Measurements from ENCODE around the gene PSMC2.
"Not testable (repeated sequence)": the region's sequence is repeated elsewhere in the genome, so short reads cannot be mapped to it uniquely, and the experiment has no call there.

The PSMC2 gene

DNA sequence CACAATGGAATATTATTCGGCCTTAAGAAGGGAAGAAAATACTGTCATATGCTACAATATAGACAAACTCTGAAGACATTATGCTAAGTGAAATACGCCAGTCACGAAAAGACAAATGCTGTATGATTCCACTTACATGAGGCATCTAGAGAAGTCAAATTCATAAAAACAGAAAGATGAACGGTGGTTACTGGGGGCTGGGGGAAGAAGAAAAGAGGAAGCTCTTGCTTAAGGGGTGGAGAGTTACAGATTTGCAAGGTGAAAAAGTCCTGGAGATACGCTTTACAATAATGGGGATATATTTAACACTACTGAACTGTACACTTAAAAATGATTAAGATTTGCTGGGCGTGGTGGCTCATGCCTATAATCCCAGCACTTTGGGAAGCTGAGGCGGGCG lies 49.0 kb downstream of the PSMC2 start:
- no peak overlapping the region for H3K4me3 ChIP-seq (ENCODE audit: low read depth, low read length)
- TF ChIP-seq CTCF (IDR thresholded peaks at IDR 0.05; ENCODE audit: control insufficient read depth, extremely low read depth, insufficient read depth), result no peak
- no peak for DNase-seq (ENCODE audit: low read depth)

DNA sequence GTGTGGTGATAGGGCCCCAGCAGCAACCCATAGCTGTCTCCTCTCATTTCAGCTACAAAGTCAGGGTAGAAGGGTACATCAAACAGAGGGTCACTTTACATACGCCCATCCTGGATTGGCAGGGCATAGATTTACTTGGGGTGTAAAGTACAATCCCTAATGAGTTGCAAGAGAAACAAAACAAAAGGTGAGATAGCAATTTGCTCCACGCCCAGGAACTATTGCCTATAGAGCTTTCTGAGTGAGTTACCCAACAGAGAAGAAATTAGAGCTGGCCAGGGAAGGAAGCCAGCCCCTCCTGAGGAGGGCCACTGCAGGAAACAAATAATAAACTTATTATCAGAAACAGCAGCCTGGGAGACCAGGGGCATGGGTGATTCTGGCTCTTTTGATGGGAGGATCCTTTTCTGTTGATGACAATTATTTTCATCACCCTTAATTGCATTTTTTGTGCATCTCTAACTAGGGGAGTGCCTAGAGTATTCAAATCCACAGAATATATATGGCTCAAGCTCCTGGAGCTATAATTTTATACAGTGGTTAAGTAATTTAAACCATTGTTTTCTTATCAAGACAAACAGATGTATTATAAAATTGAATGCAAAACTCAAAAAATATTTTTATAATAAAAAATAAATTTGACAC lies 51.2 kb downstream of the PSMC2 start:
- DNase-seq (ENCODE audit: low read depth), result no peak
- no peak overlapping the region for H3K4me3 ChIP-seq (ENCODE audit: low read depth, low read length)
- no peak for TF ChIP-seq CTCF (IDR thresholded peaks at IDR 0.05; ENCODE audit: control insufficient read depth, extremely low read depth, insufficient read depth)

GRCh38 chr7:103399687-103400086 lies 52.2 kb downstream of the PSMC2 start:
- H3K4me3 ChIP-seq (ENCODE audit: low read depth, low read length); DNase-seq (ENCODE audit: low read depth): not testable (repeated sequence)

DNA sequence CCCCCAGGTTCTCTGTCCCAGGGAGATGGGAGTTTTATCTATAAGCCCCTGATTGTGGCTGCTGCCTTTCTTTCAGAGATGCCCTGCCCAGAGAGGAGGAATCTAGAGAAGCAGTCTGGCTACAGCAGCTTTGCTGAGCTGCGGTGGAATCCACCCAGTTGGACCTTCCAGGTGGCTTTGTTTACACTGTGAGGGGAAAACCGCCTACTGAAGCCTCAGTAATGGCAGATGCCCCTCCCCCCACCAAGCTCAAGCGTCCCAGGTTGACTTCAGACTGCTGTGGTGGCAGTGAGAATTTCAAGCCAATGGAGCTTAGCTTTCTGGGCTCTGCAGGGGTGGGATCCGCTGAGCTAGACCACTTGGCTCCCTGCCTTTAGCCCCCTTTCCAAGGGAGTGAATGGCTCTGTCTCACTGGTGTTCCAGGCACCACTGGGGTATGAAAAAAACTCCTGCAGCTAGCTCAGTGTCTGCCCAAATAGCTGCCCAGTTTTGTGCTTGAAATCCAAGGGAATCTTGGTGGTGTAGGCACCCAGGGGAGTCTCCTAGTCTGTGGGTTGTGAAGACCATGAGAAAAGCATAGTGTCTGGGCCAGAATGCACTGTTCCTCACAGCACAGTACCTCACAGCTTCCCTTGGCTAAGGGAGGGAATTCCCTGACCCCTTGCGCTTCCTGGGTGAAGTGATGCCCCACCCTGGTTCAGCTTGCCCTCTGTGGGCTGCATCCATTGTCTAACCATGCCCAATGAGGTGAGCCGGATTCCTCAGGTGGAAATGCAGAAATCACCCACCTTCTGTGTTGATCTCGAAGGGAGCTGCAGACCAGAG lies 58.6 kb downstream of the PSMC2 start:
- DNase-seq (ENCODE audit: low read depth); H3K4me3 ChIP-seq (ENCODE audit: low read depth, low read length): not testable (repeated sequence)

DNA sequence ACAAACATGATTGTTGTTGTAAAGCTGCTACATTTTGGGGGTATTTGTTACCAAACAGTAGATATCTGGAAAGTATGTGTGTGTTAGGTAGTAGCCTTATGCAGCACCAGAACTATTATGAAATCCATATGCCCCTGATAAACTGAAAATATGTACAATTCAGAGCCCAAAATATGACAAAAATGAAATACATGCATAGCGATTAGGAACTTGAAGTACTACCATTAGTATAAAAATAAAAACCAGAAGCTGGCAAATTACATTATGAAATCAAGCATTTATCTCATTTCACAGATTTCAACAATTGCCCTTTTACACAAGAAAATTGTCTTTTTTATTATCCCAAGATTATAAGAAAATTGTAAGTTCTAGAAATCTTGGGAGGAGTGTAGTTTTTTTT lies 64.7 kb downstream of the PSMC2 start:
- no peak for TF ChIP-seq CTCF (IDR thresholded peaks at IDR 0.05; ENCODE audit: control insufficient read depth, extremely low read depth, insufficient read depth)
- DNase-seq (ENCODE audit: low read depth), result no peak
- H3K4me3 ChIP-seq (ENCODE audit: low read depth, low read length), result no peak overlapping the region

DNA sequence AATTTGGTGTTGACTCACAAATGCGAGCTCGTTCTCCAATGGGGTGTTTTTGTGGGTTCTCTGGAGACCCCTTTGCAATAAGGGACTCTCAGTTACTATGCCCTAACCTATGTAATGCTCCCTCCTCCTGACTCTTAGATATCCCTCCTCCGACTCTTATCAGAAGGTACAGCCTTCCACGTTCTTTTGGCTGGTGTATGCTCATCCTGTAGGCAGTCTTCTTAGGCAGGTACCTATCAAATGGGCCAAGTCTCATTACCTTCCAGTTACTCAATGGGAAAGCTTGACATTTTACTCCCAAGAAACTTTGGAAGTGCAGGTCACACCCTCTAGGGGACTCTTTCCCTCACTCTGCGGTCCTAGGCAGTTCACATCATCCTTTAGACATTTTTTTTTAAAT lies 66.0 kb downstream of the PSMC2 start:
- no peak overlapping the region for H3K4me3 ChIP-seq (ENCODE audit: low read depth, low read length)
- no peak for DNase-seq (ENCODE audit: low read depth)
- TF ChIP-seq CTCF (IDR thresholded peaks at IDR 0.05; ENCODE audit: control insufficient read depth, extremely low read depth, insufficient read depth), result no peak

DNA sequence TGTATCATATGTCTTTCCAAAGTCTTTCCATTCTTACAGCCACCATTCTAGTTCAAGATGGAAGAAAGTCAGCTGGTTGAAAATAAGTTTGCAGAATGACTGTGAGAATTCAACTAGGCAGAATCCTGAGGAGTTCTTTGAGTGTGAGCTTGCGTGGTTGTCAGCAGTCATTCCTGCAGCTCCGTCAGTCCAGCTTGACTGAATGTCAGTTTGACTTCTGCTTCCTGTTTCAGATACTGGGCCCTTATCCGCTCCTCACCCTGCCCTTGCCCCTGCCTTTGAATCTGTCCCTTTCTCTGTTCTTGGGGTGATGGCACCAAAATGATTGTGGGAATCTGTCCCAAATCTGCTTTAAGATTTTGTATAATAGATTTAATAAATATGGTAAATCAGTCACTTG lies 70.8 kb downstream of the PSMC2 start:
- DNase-seq (ENCODE audit: low read depth), result no peak
- H3K4me3 ChIP-seq (ENCODE audit: low read depth, low read length), result no peak overlapping the region
- no peak for TF ChIP-seq CTCF (IDR thresholded peaks at IDR 0.05; ENCODE audit: control insufficient read depth, extremely low read depth, insufficient read depth)
